Esophagus squamous epithelium (tissue), 4 donors: Measurements from ENCODE around the gene WDR54.

Source experiments
- CTCF ChIP-seq, 6 experiments: fragments of 450-650 bp in 4 of 6; fragments of 200-600 bp in 2 of 6; sonication (generic) in 2 of 6; IDR thresholded peaks; one replicate each; pipeline ENCODE4 v1.5.1; 2016 to 2019; ENCODE audit warnings: antibody characterized with exemption in 6 of 6, mild to moderate bottlenecking in 4 of 6, moderate library complexity in 4 of 6
- POLR2A ChIP-seq, 4 donors: fragments of 450-650 bp; IDR thresholded peaks; one replicate each; pipeline ENCODE4 v1.6.1; 2017; ENCODE audit warnings: antibody characterized with exemption in 4 of 4, mild to moderate bottlenecking in 4 of 4, moderate library complexity in 3 of 4

- no peak for TF ChIP-seq POLR2A (IDR thresholded peaks at IDR 0.05)
- TF ChIP-seq CTCF (IDR thresholded peaks at IDR 0.05): no peak
Measured at GRCh38 chr2:74374509-74375205, 46.9 kb upstream of the WDR54 start.
